GM21825 (cell line): ENCODE data around the gene PLA1A.
A peak's percentile ranks its signal among the peaks of the same experiment; 100 is the strongest.
"Not testable (repeated sequence)": the region's sequence is repeated elsewhere in the genome, so short reads cannot be mapped to it uniquely, and the experiment has no call there.

Source experiments
- ATAC-seq: cut with Tn5 transposase; IDR thresholded peaks from one replicate; pipeline ENCODE4 v1.9.1; 2021; ENCODE audit warnings: mild to moderate bottlenecking, moderate library complexity; ENCODE audit not compliant: unreplicated experiment

PLA1A gene

GRCh38 chr3:119662604-119663373, 65.1 kb downstream of the PLA1A start:
- ATAC-seq: no peak

DNA sequence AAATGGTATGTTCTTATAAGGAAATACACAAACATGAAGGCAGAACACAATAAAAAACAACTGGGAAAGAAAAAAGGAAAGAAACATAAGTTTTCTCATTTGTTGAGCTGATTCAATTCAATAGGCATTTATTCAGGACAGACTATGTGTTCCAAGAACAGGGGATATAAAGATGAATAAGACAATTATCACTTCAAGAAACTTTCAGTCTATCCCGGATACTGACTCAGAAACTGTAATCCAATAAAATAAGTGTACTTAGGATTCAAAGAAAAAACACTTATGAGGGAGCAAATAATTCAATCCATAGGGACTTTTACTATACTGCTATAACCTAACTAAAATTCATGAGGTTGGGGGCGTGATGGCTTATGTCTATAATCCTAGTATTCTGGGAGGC, 66.2 kb downstream of the PLA1A start:
- no peak for ATAC-seq

GRCh38 chr3:119664370-119664769, 66.7 kb downstream of the PLA1A start:
- no peak for ATAC-seq

- no peak for ATAC-seq
Measured at GRCh38 chr3:119664850-119665379, 67.2 kb downstream of the PLA1A start.

DNA sequence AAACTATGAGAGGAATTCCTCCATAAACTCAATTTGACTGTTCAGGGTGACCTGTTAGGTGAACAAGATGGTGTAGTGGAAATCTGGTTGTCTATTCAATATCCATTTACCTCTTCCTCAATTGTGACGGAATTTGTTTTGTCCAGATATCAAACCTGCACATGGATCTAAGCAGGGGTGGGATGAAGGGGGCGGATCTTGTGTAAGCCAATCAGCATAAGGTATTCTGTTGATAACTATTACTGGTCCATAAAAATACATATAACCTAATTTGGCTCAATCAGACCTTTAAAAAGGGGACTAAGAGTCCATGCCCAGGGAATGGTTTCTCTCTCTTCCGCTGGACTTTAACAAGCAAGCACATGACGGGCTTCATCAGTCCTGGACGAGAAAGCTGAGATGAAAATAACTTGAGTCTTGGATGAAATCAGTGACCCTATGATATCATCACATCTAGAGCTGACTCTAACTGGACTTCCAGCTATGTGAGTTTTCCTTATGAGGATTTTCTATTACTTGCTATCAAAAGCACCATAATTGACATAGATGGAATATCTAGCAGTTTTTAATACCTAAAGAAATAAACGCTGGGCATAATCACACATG, 68.4 kb downstream of the PLA1A start:
- ATAC-seq: no peak

DNA sequence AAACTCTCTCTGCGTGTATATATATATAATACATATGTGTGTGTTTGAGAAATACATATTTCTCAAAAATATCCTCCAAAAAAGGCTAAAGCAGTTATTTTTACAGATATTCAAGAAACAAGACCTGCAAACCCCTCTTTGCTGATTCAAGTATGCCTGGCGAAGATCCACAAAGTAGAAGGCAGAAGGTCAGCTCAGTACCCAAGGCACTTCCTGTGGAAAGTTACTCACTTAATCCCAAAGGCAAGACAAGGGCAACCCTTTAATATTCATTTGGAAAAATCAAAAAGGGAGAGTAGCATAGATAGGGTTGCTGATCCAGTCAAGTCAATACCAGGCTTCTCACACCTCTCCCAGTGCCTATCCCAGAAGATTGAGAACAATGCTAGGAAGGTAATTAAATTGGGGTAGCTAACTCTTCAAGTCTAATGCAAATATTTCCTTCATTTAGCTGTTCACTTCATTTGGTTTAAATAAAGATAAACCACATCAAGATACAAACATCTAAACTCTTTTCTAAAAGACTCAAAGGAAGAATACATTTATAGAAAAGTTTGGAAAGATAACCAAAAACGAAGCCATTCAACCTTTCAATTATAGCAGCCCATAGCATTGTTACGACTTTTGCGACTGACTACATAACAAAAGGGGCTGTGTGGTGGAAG, 72.4 kb downstream of the PLA1A start:
- no peak for ATAC-seq

DNA sequence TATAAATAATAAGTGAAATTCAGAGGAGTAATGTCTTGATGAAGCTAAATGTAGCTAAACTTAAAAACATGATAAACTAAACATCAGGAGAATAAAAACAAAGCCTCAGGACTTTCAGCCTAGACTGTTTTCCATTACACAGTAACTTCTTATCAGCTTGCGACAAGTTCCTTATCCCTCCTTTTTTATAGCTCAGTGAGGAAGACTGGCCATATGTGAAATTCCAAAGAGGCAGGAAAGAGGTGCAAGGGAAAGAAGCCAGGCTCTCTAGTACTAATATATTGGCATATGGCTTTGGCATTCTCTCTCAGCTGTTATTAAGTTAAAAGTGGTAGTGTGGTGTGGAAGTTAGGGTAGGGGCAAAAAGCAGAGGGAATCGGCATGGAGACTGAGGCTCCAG, 75.1 kb downstream of the PLA1A start:
- no peak for ATAC-seq

GRCh38 chr3:119673875-119674274, 76.2 kb downstream of the PLA1A start:
- ATAC-seq: no peak

- no peak for ATAC-seq
Measured at GRCh38 chr3:119675188-119675874, 77.6 kb downstream of the PLA1A start.

DNA sequence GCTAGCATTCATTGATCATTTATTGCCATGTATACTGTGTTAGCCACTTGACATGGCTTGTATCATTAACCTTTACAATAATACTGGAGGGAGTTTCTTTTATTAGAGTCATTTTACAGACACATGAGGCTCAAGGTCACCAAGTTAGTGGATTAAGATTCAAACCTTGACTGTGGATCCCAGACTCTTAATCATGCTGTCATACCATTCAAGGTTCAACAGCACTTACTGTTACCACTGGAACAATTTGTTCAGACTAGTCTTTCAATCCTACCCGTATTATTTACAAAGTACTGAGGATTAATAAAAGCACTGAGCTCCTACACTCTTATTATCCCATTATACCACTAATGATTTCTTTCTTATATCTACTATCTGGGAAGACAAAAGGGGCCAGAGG, 78.3 kb downstream of the PLA1A start:
- ATAC-seq: no peak

DNA sequence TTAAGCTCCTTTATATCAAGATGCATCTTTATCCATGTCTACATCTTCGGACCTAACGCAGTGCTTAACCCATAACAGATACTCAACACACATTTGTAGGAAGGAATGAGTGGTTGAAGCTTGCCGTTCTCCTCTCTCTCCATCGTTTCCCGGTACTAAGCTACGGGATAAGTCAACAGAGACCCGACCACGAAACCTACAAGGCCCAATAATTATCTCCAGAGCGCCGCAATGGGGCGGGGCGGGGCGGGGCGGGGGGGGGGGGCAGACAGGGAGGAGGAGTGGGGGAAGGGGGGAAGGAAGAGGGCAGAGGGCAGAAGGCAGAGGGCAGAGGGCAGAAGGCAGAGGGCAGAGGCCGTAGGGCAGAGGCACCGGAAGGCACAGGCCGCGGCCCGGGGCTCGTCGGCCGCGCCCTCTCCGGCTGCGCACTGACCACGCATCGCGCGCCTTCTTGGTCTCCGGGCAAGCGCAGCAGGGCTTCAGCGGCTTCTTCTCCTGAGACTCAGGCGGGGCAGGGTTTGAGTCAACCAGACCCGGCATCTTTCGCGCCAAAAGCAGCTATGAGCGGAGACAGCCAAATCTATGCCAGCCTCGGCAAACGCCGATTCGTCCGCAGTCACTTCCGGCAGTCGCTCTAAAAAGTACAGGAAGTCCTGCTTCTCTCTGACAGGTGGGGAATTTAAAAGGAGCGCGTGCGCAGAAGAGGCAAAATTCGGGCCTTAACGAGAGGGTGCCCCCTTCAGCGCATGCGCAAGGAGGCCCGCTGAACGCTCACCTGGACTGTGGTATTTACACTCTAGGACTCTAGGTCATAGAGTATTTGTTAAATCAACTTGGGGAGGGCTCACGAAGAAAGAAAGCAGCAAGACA, 79.3 kb downstream of the PLA1A start, which contains the start of gene COX17:
TSS of gene COX17 (minus strand) at position 636 of the 870 bp plus-strand sequence. CDS start at position 540, 96 bp downstream.
- ATAC-seq: peak; percentile 85

- no peak for ATAC-seq
Measured at GRCh38 chr3:119677641-119677934, 79.9 kb downstream of the PLA1A start.

DNA sequence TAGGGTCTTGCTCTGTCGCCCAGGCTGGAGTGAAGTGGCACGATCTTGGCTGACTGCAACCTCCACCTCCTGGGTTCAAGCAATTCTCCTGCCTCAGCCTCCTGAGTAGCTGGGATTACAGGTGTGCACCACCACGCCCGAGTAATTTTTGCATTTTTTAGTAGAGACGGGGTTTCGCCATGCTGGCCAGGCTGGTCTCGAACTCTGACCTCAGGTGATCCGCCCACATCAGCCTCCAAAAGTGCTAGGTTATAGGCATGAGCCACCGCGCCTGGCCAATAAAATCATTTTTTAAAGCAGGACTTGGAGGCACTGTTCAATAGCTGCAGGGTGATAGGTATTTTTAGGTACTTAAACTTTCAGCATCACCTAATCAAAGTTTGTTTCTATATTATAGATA, 80.5 kb downstream of the PLA1A start:
- not testable (repeated sequence) for ATAC-seq
